ENCODE measurements around the gene UTP15. TPM values are rescaled to one million over a fixed set of nuclear protein-coding genes. Genes with fewer than 3 reads are reported as not detected.

UTP15 gene
- total RNA-seq, 1 donor from 2014 or later, result 32.4 TPM

DNA sequence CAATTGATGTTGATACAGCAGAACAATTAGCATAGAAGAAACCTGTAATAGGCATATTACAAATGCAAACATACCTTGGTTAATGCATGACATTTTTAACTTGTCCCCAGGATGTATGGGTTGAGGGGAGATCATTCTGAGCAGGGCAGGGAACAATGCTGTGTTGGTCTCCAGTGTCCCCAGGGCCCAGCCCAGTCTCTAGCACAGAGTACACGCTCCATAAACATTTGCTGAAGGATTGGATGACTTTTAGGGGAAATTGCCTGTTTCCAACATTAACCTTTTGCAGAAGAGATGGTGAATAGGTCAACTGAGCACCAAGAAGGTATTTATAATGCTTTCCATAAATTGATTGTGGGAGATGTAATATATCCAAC is 20.2 kb upstream of the UTP15 start:
- Mint-ChIP-seq H3K27me3 (ENCODE audit: low read depth) (peaks cover 23% of the 10 kb centered on the region), H3K27ac (ENCODE audit: unreplicated experiment) (no peak overlapping the region), H3K4me3 (no peak overlapping the region), H3K9me3 (no peaks in the 10 kb centered on the region), H3K4me1 (no peaks in the 10 kb centered on the region), H3K36me3 (ENCODE audit: low read depth) (no peaks in the 10 kb centered on the region)
- TF ChIP-seq, protein P1, sequence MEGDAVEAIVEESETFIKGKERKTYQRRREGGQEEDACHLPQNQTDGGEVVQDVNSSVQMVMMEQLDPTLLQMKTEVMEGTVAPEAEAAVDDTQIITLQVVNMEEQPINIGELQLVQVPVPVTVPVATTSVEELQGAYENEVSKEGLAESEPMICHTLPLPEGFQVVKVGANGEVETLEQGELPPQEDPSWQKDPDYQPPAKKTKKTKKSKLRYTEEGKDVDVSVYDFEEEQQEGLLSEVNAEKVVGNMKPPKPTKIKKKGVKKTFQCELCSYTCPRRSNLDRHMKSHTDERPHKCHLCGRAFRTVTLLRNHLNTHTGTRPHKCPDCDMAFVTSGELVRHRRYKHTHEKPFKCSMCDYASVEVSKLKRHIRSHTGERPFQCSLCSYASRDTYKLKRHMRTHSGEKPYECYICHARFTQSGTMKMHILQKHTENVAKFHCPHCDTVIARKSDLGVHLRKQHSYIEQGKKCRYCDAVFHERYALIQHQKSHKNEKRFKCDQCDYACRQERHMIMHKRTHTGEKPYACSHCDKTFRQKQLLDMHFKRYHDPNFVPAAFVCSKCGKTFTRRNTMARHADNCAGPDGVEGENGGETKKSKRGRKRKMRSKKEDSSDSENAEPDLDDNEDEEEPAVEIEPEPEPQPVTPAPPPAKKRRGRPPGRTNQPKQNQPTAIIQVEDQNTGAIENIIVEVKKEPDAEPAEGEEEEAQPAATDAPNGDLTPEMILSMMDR (conservative IDR thresholded peaks at IDR 0.05), result no peak
- no peak for DNase-seq (ENCODE audit: low read depth, low spot score)

DNA sequence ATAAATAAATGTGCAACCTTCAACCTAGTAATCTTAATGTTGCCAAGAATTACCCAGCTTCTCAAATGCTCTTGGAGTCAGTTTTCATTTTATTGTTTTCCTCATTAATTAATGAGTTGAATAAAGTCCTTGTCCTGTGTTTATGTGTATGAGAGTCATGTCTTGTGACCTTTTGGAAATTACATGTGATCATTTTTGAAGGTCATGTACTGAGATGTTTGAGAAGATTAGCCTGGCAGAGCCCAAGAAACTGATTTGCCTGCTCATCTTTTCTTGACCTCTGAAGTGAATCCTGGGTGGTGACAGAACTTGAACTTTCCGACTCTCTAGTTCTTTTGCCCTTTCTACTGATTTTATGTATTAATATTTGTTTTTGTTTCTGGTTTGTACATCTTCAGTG is 15.5 kb upstream of the UTP15 start:
- no peaks in the 10 kb centered on the region for H3K36me3 Mint-ChIP-seq (ENCODE audit: low read depth)

DNA sequence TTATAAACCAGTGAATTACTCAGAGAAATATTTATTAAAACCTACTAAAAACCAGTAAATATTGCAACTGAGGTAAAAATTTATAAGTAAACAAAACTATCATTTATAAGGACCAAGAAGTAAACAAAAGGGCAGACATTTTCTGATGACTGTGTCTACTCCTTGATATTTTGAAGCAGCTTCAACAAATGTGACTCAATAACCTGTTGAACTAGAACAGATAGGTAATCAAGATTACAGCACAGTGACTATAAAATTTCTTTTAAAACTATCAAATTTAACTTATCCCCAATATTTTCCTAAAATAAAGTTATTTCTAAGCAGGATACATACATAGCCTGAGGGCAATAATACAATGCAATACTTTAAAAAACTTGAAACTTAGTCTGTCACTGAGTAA is 12.9 kb upstream of the UTP15 start:
- no peak for DNase-seq (ENCODE audit: low read depth, low spot score)
- TF ChIP-seq, protein P1 (conservative IDR thresholded peaks at IDR 0.05), result no peak
- Mint-ChIP-seq H3K4me3 (no peak overlapping the region), H3K4me1 (no peaks in the 10 kb centered on the region), H3K27ac (ENCODE audit: unreplicated experiment) (no peak overlapping the region), H3K27me3 (ENCODE audit: low read depth) (peaks cover 6% of the 10 kb centered on the region), H3K9me3 (no peaks in the 10 kb centered on the region), H3K36me3 (ENCODE audit: low read depth) (no peaks in the 10 kb centered on the region)

More for the DNA sequence above, 15.5 kb upstream of the UTP15 start:
- H3K4me1 Mint-ChIP-seq, result no peaks in the 10 kb centered on the region
- H3K27ac Mint-ChIP-seq (ENCODE audit: unreplicated experiment), result no peak overlapping the region
- no peak overlapping the region for H3K4me3 Mint-ChIP-seq
- H3K9me3 Mint-ChIP-seq, result no peaks in the 10 kb centered on the region
- no peak for DNase-seq (ENCODE audit: low read depth, low spot score)
- H3K27me3 Mint-ChIP-seq (ENCODE audit: low read depth), result peaks cover 6% of the 10 kb centered on the region
- TF ChIP-seq, protein P1 (conservative IDR thresholded peaks at IDR 0.05), result no peak

DNA sequence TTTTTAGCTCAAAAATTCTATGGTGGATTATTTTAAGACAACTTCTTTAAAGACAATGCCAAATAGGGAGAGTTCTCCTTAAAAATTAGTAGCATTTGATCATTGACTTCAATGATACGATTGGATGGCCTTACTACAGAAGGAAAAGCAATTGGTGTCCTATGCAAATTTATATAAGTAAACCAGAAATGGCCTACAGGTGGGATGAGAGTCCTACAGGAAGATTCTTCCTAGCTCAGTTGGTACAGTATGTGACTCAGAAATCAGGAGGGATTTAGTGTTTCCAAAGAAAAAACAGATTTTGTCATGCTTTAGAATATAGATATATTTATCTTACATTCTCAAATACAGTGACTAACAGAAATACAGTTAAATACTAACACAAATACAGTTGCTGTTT is 6.6 kb upstream of the UTP15 start:
- TF ChIP-seq, protein P1 (conservative IDR thresholded peaks at IDR 0.05), result no peak
- Mint-ChIP-seq H3K36me3 (ENCODE audit: low read depth) (peaks cover 5% of the 10 kb centered on the region), H3K4me3 (no peak overlapping the region), H3K9me3 (no peaks in the 10 kb centered on the region), H3K4me1 (peaks cover 8% of the 10 kb centered on the region), H3K27ac (ENCODE audit: unreplicated experiment) (no peak overlapping the region), H3K27me3 (ENCODE audit: low read depth) (no peaks in the 10 kb centered on the region)
- DNase-seq (ENCODE audit: low read depth, low spot score), result no peak

DNA sequence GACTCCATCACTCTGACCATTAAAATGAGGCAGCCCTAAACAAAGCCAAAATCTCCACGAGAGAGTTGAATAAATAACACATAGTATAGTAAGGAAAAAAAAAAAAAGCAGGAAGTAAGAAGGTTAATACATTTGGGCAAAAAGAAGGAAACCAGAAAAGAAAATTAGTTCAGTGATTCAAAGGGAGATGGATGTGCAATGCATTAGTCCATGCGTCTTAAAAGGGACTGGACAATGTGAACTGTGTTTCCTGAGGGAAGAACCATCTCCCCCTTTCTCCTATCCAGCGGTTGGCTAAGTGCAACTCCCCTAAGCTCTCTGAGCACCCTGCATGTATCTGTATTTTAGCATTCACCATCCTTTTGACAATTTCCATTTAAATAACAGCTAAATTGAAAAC is 1.5 kb upstream of the UTP15 start:
- Mint-ChIP-seq H3K36me3 (ENCODE audit: low read depth) (peaks cover 3% of the 10 kb centered on the region), H3K27me3 (ENCODE audit: low read depth) (no peaks in the 10 kb centered on the region), H3K9me3 (no peaks in the 10 kb centered on the region), H3K27ac (ENCODE audit: unreplicated experiment) (no peak overlapping the region), H3K4me1 (peaks cover 28% of the 10 kb centered on the region), H3K4me3 (peak overlapping the region; percentile 95)
- TF ChIP-seq, protein P1 (conservative IDR thresholded peaks at IDR 0.05), result no peak
- DNase-seq (ENCODE audit: low read depth, low spot score), result no peak

DNA sequence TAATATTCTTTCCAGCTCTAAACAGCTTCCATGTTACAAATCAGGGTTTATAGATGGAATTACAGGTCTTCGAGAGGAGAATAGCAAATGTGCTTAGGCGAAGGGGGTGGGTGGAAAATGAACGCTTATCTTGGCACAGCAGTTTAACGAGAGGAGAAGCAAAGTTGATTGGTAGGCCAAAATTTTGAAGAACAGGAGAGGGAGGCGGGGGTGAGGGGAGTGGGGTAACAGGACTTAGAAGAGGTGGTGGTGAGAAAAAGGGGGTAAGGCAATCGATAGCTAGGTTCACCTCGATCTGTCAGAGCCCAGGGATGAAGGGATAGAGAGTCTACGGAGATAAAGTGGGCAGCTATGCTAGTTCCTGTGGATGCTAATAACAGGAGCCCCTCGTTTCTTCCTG is 868 bp upstream of the UTP15 start:
- no peaks in the 10 kb centered on the region for H3K27me3 Mint-ChIP-seq (ENCODE audit: low read depth)
- DNase-seq (ENCODE audit: low read depth, low spot score), result no peak
- H3K27ac Mint-ChIP-seq (ENCODE audit: unreplicated experiment), result peak overlapping the region; percentile 98
- TF ChIP-seq, protein P1 (conservative IDR thresholded peaks at IDR 0.05), result no peak
- no peaks in the 10 kb centered on the region for H3K9me3 Mint-ChIP-seq
- peak overlapping the region; percentile 95 for H3K4me3 Mint-ChIP-seq
- peaks cover 28% of the 10 kb centered on the region for H3K4me1 Mint-ChIP-seq
- peaks cover 3% of the 10 kb centered on the region for H3K36me3 Mint-ChIP-seq (ENCODE audit: low read depth)
